Esophagus squamous epithelium (tissue), 4 donors: ENCODE results near the gene BMP2.

ENCODE experiments used
- CTCF ChIP-seq, 6 experiments: fragments of 450-650 bp in 4 of 6; fragments of 200-600 bp in 2 of 6; sonication (generic) in 2 of 6; IDR thresholded peaks; one replicate each; pipeline ENCODE4 v1.5.1; 2016 to 2019; ENCODE audit warnings: antibody characterized with exemption in 6 of 6, mild to moderate bottlenecking in 4 of 6, moderate library complexity in 4 of 6
- POLR2A ChIP-seq, 4 donors: fragments of 450-650 bp; IDR thresholded peaks; one replicate each; pipeline ENCODE4 v1.6.1; 2017; ENCODE audit warnings: antibody characterized with exemption in 4 of 4, mild to moderate bottlenecking in 4 of 4, moderate library complexity in 3 of 4

GRCh38 chr20:6744805-6745204 is 22.7 kb upstream of the BMP2 start:
- no peak for TF ChIP-seq CTCF (IDR thresholded peaks at IDR 0.05)
- TF ChIP-seq POLR2A (IDR thresholded peaks at IDR 0.05): no peak
